SK-N-DZ (cell line): Measurements from ENCODE around the gene TOP2B.

Experiments
- DNase-seq: peaks from one replicate; pipeline ENCODE4 v3.0.0-alpha.2; 2015; ENCODE audit warnings: low spot score

Gene TOP2B

DNA sequence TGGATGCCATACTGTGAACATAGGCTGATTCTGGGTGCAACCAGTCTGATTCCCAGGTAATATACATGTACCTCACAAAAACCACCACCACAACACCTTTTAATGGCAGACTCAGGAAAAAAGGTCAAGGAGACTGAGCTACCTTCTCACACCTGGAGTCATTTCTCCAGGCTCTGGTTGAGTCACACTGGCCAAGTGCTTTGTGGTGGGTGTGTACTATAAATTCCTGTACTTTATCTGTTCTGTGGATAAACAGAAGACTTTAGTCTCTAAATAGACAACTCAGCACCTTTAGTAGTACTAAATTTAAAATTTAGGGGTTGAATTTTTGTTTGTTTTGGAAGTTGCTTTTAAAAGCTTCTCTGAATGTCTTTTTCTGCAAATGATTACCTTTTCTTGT, 46.7 kb downstream of the TOP2B start:
- DNase-seq, result no peak

DNA sequence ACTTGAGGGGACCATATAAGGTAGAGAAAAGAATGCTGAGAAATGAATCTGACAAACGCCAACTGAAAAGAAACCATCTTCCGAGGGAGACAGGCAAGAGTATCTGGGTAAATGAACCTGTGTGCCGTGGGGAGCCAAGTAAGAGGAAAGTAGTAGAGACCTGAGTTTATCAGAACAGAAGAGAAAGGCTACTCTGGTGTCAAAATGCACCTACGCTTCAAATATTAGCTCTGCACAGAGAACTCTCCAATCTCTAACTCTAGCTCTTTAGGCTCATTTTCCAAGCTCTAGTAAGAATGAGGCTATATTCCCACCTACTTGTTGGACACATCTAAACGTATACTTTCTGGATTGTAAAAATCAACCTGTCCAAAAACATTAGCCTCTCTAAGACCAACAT, 53.5 kb downstream of the TOP2B start:
- no peak for DNase-seq

DNA sequence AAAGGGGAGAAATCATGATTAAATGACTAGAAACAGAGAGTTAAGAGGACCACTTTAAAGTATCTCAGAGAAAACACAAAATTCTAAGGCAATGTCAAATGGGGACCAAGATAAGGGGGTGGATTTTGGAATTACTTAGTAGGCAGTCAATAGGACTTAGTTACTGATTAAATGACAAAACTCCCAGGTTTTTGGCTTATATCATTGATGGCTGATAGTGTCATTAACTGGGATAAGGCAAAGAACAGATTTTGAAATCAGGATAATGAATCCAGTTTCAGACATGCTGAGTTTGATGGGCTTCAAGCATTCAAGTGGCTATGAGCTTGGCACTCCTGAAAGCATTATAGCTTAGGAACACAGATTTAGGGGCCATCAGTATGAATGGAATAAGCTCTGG, 53.9 kb downstream of the TOP2B start:
- no peak for DNase-seq

DNA sequence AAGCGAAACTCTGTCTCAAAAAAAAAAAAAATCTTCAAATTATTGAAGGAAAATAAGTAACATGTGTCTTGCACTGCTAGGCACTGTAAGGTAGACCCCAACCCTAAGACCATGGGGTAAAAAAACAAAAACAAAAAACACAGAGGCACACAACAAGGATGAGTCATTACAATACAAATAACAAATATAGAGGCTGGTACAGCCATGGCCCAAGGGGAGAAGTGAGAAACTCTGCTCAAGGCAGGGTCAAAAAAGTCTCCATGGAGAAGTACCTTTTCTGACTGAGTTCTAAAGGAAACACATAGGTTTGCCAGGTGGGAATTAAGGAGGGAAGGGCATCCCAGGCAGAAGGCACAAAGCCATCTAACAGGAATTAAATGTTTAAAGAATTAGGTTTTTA, 54.5 kb downstream of the TOP2B start:
- DNase-seq, result no peak

DNA sequence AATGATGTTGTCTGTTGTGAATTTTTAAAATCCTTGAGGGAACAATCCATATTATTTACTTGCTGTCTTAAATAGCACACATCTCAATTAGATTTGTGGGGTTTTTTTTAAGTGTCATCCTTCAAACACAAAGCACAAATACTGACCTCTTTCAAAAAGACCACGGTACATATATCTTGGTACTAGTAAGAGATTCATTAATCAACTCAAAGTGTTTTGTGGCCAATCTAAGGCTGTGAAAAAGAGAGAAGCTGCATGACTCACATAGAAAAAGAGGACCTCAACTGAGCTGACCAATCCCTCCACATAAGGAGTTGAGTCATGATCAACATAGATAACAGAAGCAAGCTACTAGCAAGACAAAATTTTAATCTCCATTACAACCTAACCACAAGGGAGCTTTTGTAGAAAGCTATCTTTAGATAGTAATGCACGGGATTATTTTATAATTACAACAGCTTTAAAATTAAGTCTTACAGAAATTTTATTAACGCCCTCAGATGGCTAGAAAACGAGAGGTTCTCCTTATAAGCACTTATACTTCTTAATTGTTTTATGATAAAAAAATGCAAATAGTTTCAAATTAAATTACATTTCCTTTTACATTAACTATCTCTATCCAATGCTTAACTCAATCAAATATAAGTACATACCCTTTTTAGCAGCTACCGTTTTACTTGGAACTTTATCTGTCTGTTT, 60.5 kb downstream of the TOP2B start:
- DNase-seq, result no peak

DNA sequence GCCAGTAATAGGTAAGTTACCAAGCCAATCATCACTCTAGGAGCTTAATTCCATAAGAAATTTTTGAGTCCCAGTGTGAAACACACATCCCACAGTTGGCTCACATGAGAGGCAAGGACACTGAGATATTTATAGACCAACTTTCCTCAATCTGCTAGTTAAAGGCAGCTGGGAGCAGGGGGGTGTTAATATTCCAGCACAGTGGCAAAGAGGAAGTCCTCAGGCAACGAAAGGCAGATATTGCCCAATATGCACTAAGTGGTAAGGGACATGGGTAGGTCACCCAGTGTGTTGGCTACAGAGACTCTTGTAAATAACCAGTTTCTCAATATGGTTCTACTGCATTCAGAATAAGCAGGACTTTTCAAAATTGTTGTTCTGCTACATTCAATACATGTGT, 61.0 kb downstream of the TOP2B start:
- DNase-seq, result no peak

DNA sequence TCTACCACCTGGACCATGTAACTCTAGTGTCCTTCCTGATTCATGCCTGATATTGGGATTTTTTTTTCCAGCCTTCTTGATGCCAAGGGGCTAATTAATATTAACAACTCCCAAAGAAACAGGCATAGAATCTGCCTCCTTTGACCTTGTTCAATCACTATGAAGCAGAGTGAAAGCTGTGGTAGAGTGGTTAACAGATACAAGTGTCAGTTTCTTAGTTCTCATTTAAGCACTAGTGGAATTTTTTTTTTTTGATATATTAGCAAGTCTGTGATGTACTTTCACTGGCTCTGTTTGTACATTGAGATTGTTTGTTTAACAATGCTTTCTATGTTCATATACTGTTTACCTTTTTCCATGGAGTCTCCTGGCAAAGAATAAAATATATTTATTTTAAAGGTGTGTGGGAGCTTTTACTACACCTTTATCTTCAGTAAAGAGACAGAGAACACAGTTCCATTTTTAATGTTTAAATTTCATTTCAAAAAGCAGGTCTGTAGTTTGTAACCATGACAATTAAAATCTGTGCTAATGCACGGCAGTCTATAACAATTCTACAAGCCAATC, 67.1 kb downstream of the TOP2B start:
- DNase-seq, result no peak

DNA sequence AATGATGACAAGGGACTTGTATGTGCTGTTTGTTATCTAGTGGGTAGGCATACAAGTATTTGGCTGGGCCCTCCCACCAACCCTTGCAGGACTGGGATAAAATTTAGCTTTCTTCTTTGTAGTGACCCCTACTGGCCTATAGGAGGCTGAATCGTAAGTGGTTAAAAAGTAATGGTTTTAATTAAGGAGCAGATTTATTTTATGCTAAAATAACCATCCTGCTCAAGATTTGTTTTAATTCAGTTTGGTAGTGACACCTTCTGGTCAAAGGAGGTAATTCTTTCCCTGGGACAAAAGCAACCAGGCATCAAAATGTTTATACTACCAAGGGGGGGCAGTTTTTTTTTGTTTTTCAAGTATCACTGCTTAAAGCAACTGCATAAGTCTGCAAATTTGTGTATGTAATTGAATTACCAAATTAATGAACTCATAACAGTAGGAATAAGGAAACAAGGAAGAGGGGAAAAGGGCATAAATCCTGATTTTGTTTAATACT, 70.7 kb downstream of the TOP2B start:
- peak; percentile 73 for DNase-seq

DNA sequence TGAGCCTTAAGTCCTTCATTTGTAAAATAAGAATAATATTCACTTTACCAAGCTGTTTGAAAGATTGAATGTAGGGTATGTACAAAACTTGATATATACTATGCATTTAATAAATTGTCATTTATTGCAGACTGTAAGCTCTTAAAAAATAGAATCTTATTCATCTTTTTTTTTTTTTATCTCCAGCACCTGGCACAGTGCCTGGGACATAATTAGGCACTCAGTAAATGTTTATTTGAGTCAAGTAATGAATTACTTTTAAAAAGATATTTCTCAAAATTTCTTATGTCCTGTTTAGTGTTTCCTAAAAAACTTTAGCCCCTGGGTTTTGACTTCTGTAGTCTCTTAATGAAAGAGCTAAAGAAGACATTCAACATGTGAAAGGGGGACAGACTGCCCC, 71.7 kb downstream of the TOP2B start:
- DNase-seq, result no peak

DNA sequence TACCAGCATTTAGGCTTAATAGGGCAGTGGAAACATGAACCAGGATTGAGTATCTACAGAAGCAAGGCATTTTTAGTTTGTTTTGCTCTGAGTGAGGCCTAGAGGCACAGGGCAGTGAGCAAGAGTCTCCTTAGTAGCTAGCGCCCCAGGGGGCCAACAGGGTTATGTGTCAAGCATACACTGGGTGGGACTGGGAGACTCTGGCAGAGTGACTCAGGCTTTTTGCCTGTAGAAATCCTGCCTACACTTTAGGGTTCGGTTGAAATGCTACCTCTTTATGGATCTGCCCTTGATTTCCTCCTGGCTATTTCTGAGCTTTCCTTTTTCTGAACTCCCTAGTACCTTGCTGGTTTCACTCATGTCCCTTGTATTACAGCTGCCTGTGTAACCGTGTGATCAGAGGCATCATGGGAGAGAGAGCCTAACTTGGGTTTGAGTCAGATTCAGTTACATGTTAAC, 72.2 kb downstream of the TOP2B start:
- peak; percentile 37 for DNase-seq

DNA sequence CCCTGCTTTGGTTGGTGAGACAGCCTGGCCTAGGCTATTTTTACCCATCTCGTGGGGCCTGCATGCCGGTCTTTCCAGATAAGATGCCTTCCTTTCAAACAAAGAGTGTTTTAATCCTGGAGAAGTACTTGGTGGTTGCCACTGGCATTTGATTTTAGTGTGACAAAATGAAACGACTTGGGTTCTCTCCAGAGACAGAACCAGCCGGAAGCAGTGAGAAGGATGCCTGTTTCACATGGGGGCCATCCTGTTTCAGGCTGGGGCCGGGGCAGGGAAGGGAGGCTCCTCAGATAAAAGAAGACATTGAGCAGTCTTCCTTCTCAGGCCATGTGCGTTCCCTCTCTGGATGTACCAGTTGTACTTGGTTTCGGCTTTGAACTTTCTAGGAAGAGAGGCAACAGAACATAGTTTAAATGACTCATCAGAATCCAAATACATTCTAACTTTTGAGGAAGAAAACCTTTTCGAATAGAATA, 74.9 kb downstream of the TOP2B start:
- no peak for DNase-seq

DNA sequence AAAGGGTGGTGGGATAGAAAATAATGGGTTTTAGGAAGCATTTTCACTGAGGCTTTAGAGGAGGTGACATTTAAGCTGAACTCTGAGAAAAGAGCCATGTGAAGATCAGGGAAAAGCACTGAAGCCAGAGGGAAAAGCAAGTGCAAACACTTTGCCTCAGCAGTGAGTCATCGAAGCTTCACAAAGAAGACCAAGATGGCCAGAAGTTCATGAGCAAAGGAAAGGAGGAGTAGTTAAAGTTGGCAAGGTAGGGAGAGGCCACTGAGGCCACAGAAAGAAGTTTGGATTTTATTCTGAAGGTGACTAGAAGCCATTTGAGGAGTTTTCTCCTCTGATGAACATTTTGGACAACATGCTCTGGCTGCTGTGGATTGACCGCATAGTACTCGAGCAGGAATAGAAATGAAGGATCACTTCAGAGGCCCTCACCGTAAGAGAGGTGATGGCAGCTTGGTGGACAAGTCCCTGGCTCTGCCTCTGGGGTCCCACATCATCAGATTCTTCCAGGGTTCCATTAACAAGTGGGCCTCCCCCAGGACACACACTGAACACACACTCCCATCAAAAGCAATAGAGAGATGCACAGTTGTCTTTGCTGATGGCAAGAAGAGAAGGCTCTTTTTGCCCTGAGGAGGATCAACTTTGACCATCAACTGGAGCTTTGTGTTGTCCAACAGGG, 75.5 kb downstream of the TOP2B start:
- DNase-seq, result no peak

DNA sequence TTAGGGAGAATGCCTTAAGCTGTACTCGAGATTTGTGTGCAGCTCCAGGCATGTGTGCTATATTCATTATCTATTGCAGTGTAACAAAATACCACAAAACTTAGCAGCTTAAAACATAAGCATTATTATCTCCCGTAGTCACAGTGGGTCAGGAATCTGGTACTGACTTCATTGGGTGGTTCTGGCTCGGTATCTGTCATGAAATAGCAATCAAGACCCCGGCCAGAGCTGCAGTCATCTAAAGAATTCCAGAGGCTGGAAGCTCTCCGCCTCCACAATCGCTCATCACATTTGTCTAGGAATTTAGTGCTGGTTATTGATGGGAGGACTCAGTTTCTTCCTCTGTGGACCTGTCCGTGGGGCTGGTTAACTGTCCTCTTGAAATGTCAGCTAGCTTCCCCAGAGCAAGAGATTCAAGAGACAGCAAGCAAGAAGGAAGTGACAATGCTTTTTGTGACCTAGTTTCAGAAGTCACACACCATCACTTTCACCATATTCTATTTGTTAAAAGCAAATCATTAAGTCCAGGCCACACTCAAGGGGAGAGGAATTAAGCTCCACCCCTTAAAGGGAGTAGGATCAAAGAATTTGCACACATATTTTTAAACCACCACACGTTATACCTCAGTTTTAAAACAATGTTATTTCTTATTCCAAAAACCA, 76.1 kb downstream of the TOP2B start:
- DNase-seq, result no peak

DNA sequence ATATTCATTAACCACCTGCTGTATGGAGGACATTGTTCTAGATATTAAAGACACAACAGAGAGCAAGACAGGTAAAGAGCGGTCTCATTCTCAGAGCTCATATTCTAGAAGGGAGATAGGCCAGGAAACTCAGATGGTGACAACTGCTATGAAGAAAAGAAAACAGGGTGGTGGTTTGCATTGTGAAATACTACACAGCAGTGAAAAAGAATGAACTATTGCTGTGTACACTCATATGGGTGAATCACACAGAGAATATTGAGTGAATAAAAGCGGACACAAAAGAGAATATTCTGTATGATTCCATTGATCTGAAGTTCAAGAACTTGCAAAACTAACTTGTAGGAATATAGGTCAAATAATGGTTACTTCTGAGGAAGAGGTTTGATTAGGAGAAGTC, 76.7 kb downstream of the TOP2B start:
- DNase-seq, result no peak

DNA sequence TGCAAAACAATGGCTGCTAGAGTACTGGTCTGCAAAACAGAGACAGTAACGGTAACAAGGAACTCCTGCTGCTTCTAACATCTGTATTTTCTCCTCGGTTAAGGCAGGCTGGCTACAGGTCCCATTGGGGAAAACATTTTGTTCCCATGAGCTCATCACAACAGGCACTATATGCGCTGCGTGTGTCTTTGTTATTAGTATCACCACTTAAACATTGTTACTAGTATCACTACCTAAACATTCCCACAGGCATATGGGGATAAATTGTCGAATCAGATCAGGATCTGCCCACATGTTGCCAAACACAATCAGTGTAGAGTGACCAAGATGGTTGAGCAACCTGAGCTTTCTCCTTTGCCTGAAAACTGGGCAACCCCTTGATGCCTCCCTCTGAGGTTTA, 77.2 kb downstream of the TOP2B start:
- no peak for DNase-seq

DNA sequence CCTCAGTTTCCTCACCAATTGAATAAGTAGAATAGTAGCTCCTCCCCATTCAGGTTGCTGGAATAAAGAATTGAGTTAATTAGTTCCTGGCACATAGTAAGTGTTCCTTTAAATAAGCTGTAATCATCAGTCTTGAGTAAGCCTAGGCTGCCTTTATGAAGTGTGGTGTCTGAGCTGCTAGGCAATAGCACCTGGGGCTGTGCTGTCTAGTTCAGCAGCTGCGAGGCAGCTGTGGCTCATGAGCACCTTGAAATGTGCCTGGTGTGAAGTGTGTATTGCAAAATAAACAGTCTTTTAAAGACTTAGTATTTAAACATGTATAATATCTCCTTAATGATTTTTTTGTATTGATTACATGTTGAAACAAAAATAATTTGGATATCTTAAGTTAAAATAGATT, 77.6 kb downstream of the TOP2B start:
- DNase-seq, result no peak

DNA sequence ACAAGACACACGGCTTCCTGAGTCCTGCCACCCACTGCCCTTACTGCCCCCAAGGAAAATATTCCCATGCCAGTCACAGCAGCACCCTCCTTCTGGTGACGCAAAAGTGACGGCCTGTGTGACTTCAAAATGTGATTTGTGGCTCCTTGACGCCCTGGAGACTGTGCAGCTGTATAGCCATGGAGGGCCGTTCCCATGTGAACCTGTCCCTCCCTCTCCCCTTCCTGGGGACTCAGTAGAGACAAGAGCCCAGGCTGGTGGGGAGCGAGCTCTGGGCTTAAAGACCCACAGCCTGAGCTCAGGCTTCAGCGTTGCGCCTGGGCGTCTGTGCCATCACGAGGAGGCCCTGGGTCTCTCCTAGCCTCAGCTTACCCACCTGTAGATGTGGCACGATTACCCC, 78.2 kb downstream of the TOP2B start:
- DNase-seq, result no peak

DNA sequence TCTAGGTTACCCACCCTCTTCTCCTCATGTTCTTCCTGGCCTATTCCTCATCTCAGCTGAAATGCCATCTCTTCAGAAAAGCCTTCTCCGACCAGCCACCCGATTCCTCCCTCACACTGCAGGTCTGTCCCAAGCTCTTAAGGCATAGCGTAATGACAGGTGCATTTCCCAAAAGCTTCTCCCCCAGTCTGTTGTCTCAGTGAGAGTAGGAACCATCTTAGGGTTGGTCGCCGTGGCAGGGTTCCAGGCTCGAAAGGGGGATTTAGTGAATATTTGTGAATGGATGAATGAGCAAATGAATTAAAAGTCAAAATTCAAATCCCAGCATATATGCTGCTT, 78.6 kb downstream of the TOP2B start:
- DNase-seq, result no peak

DNA sequence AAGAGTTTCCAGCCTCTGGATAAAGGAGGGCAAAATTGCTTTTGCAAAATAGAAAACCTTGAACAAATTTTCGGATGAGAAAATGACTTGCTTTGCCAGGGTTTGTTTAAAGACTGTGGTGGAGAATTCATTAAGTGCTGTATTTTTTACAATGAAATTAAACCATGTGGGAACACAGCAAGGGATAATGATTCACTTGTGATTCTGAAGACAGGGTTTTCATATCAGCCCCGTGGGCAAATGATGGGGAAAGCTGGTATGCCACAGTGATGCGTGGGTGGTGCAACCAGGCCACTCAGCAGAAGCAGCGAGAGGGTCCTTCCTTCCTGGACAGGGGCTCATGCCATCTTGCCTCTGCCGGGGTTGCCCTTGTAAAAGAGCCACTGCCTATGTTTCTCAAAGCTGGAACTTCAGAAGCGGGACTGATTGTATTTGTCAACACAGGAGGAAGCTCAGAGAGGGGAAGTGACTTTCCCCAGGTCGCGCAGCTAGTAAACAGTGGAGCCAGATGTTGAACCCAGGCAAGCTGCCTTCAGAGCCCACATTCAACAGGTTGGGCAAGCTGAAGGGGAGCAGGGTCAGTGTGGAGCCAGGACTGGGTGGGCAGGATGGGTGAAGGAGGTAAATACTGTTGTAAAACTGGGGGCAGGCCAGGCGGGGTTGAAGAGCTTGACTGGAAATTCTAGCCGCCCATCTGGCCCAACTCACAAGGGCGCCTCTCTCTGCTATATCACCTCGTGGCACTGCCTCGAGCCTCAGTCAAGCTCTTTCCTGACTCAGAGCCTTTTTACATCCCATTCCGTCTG, 79.1 kb downstream of the TOP2B start:
- DNase-seq, result no peak

DNA sequence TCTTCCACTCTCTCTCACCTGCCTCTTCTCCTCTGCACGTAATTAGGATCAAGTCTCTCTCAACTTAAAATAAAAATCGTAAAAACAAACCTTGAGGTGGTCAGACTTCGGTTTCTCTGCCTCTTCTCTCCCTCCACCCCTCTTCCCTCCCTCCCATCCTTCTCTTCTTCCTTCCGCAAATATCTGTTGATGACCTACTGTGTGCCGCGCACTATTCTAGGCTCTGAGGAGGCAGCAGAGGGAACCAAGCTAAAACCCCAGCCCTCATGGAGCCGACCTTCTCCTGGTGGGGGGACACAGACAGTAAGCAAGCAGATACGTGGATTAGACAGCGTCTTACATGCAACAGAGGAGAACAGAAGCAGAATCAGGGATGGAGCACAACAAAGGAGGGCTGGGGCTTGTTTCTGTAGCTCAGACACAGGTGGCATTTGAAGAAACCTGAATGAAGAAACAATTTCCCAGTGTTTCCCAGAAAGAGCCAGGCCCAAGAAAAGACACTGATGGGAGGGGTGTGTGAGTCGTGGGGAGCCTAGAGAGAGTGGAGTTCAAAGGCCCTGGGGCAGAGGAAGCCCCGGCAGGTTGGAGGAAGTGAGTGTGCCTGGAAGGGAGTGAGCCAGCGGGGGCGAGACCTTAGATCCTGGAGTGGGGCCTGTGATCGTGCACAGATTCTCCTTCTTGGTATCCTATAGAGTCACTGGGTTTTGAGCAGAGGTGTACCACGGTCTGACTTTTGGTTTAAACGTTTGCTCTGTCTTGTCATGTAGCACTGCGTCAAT, 80.5 kb downstream of the TOP2B start:
- no peak for DNase-seq

DNA sequence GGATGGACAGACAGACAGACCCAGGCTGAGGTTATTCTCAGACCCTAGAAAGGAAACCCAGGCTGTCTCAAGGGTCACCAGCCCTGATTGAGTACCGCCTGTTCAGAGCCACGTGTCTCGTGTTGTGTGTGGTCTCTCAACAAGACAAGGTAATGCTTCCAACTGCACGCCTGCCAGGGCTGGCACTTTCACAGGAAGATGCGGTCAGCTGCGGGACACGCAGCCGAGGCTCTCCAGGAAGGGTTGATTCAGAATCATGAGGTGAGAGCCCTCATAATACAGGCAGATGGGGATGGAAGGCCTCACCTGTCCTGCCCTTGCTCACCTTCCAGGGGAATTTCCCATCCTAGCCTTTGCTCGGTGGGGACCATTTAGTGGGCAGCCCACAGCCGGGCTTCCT, 81.4 kb downstream of the TOP2B start:
- no peak for DNase-seq
